Measurements from ENCODE around the gene LRFN5. TPM values are rescaled to one million over a fixed set of nuclear protein-coding genes. Genes with fewer than 3 reads are reported as not detected.

LRFN5 gene
- total and polyA plus RNA-seq, 2 donors = 0.14 to 0.90 TPM

- Histone ChIP-seq H3K27me3 (ENCODE audit: control insufficient read depth in 2 of 2, insufficient read depth in 1 of 2, low read length in 1 of 2) (no peaks in the 10 kb centered on the region), H3K9me3 (ENCODE audit: control insufficient read depth in 2 of 2, insufficient read depth in 1 of 2, low read length in 1 of 2) (no peaks in the 10 kb centered on the region), H3K36me3 (ENCODE audit: control insufficient read depth in 2 of 2, insufficient read depth in 2 of 2, low read length in 1 of 2) (no peaks in the 10 kb centered on the region), H3K4me1 (ENCODE audit: control insufficient read depth in 2 of 2, insufficient read depth in 2 of 2, low read length in 2 of 2) (no peaks in the 10 kb centered on the region), H3K4me3 (ENCODE audit: low read length in 2 of 2) (no peak overlapping the region), H3K27ac (ENCODE audit: low read depth in 1 of 2, low read length in 1 of 2) (no peak overlapping the region)
- no peak for DNase-seq (ENCODE audit: low read depth in 6 of 9, low spot score in 9 of 9)
- WGBS = 95% methylated on average over 2 of the region's 2 CpGs
Observed at GRCh38 chr14:41783403-41783802, 176.7 kb downstream of the LRFN5 start.

- Histone ChIP-seq H3K27me3 (ENCODE audit: control insufficient read depth in 2 of 2, insufficient read depth in 1 of 2, low read length in 1 of 2) (no peaks in the 10 kb centered on the region), H3K27ac (ENCODE audit: low read depth in 1 of 2, low read length in 1 of 2) (no peak overlapping the region), H3K4me3 (ENCODE audit: low read length in 2 of 2) (no peak overlapping the region), H3K36me3 (ENCODE audit: control insufficient read depth in 2 of 2, insufficient read depth in 2 of 2, low read length in 1 of 2) (no peaks in the 10 kb centered on the region), H3K9me3 (ENCODE audit: control insufficient read depth in 2 of 2, insufficient read depth in 1 of 2, low read length in 1 of 2) (no peaks in the 10 kb centered on the region), H3K4me1 (ENCODE audit: control insufficient read depth in 2 of 2, insufficient read depth in 2 of 2, low read length in 2 of 2) (no peaks in the 10 kb centered on the region)
- WGBS = 86% methylated on average over 6 of the region's 6 CpGs
- DNase-seq (ENCODE audit: low read depth in 6 of 9, low spot score in 9 of 9) = no peak
Observed at GRCh38 chr14:41785696-41786095, 179.0 kb downstream of the LRFN5 start.

- no peak for DNase-seq (ENCODE audit: low read depth in 6 of 9, low spot score in 9 of 9)
- Histone ChIP-seq H3K9me3 (ENCODE audit: control insufficient read depth in 2 of 2, insufficient read depth in 1 of 2, low read length in 1 of 2) (no peaks in the 10 kb centered on the region), H3K27ac (ENCODE audit: low read depth in 1 of 2, low read length in 1 of 2) (no peak overlapping the region), H3K4me3 (ENCODE audit: low read length in 2 of 2) (no peak overlapping the region), H3K4me1 (ENCODE audit: control insufficient read depth in 2 of 2, insufficient read depth in 2 of 2, low read length in 2 of 2) (no peaks in the 10 kb centered on the region), H3K27me3 (ENCODE audit: control insufficient read depth in 2 of 2, insufficient read depth in 1 of 2, low read length in 1 of 2) (no peaks in the 10 kb centered on the region), H3K36me3 (ENCODE audit: control insufficient read depth in 2 of 2, insufficient read depth in 2 of 2, low read length in 1 of 2) (no peaks in the 10 kb centered on the region)
- 92% methylated on average over 1 of the region's 1 CpG for WGBS
Observed at GRCh38 chr14:41799817-41800216, 193.1 kb downstream of the LRFN5 start.

- no peak overlapping the region for H3K27ac ChIP-seq (ENCODE audit: low read depth in 1 of 2, low read length in 1 of 2)
- no peak overlapping the region for H3K4me3 ChIP-seq (ENCODE audit: low read length in 2 of 2)
- DNase-seq (ENCODE audit: low read depth in 6 of 9, low spot score in 9 of 9) = no peak
- H3K27me3 ChIP-seq (ENCODE audit: control insufficient read depth in 2 of 2, insufficient read depth in 1 of 2, low read length in 1 of 2) = no peaks in the 10 kb centered on the region
- no peaks in the 10 kb centered on the region for H3K4me1 ChIP-seq (ENCODE audit: control insufficient read depth in 2 of 2, insufficient read depth in 2 of 2, low read length in 2 of 2)
- no peaks in the 10 kb centered on the region for H3K9me3 ChIP-seq (ENCODE audit: control insufficient read depth in 2 of 2, insufficient read depth in 1 of 2, low read length in 1 of 2)
- 90% methylated on average over 5 of the region's 5 CpGs for WGBS
- H3K36me3 ChIP-seq (ENCODE audit: control insufficient read depth in 2 of 2, insufficient read depth in 2 of 2, low read length in 1 of 2) = no peaks in the 10 kb centered on the region
Observed at GRCh38 chr14:41805633-41806032, 199.0 kb downstream of the LRFN5 start.

- H3K27me3 ChIP-seq (ENCODE audit: control insufficient read depth in 2 of 2, insufficient read depth in 1 of 2, low read length in 1 of 2) = no peaks in the 10 kb centered on the region
- no peaks in the 10 kb centered on the region for H3K4me1 ChIP-seq (ENCODE audit: control insufficient read depth in 2 of 2, insufficient read depth in 2 of 2, low read length in 2 of 2)
- 91% methylated on average over 5 of the region's 5 CpGs for WGBS
- no peak overlapping the region for H3K27ac ChIP-seq (ENCODE audit: low read depth in 1 of 2, low read length in 1 of 2)
- DNase-seq (ENCODE audit: low read depth in 6 of 9, low spot score in 9 of 9) = no peak
- no peaks in the 10 kb centered on the region for H3K9me3 ChIP-seq (ENCODE audit: control insufficient read depth in 2 of 2, insufficient read depth in 1 of 2, low read length in 1 of 2)
- H3K4me3 ChIP-seq (ENCODE audit: low read length in 2 of 2) = no peak overlapping the region
- H3K36me3 ChIP-seq (ENCODE audit: control insufficient read depth in 2 of 2, insufficient read depth in 2 of 2, low read length in 1 of 2) = no peaks in the 10 kb centered on the region
Observed at GRCh38 chr14:41806366-41806975, 199.8 kb downstream of the LRFN5 start.

GRCh38 chr14:41810362-41810761 lies 203.7 kb downstream of the LRFN5 start:
- Histone ChIP-seq H3K27ac (ENCODE audit: low read depth in 1 of 2, low read length in 1 of 2) (no peak overlapping the region), H3K9me3 (ENCODE audit: control insufficient read depth in 2 of 2, insufficient read depth in 1 of 2, low read length in 1 of 2) (no peaks in the 10 kb centered on the region), H3K4me3 (ENCODE audit: low read length in 2 of 2) (no peak overlapping the region), H3K27me3 (ENCODE audit: control insufficient read depth in 2 of 2, insufficient read depth in 1 of 2, low read length in 1 of 2) (no peaks in the 10 kb centered on the region), H3K36me3 (ENCODE audit: control insufficient read depth in 2 of 2, insufficient read depth in 2 of 2, low read length in 1 of 2) (no peaks in the 10 kb centered on the region), H3K4me1 (ENCODE audit: control insufficient read depth in 2 of 2, insufficient read depth in 2 of 2, low read length in 2 of 2) (no peaks in the 10 kb centered on the region)
- no peak for DNase-seq (ENCODE audit: low read depth in 6 of 9, low spot score in 9 of 9)
- 95% methylated on average over 1 of the region's 1 CpG for WGBS

GRCh38 chr14:41817626-41818025 lies 210.9 kb downstream of the LRFN5 start:
- H3K27me3 ChIP-seq (ENCODE audit: control insufficient read depth in 2 of 2, insufficient read depth in 1 of 2, low read length in 1 of 2) = no peaks in the 10 kb centered on the region
- no peak overlapping the region for H3K4me3 ChIP-seq (ENCODE audit: low read length in 2 of 2)
- WGBS = 94% methylated on average over 1 of the region's 1 CpG
- H3K9me3 ChIP-seq (ENCODE audit: control insufficient read depth in 2 of 2, insufficient read depth in 1 of 2, low read length in 1 of 2) = no peaks in the 10 kb centered on the region
- H3K36me3 ChIP-seq (ENCODE audit: control insufficient read depth in 2 of 2, insufficient read depth in 2 of 2, low read length in 1 of 2) = no peaks in the 10 kb centered on the region
- no peak overlapping the region for H3K27ac ChIP-seq (ENCODE audit: low read depth in 1 of 2, low read length in 1 of 2)
- H3K4me1 ChIP-seq (ENCODE audit: control insufficient read depth in 2 of 2, insufficient read depth in 2 of 2, low read length in 2 of 2) = no peaks in the 10 kb centered on the region
- DNase-seq (ENCODE audit: low read depth in 6 of 9, low spot score in 9 of 9) = no peak

GRCh38 chr14:41824441-41824840 lies 217.8 kb downstream of the LRFN5 start:
- H3K27me3 ChIP-seq (ENCODE audit: control insufficient read depth in 2 of 2, insufficient read depth in 1 of 2, low read length in 1 of 2) = no peaks in the 10 kb centered on the region
- H3K27ac ChIP-seq (ENCODE audit: low read depth in 1 of 2, low read length in 1 of 2) = no peak overlapping the region
- WGBS = 96% methylated on average over 2 of the region's 2 CpGs
- no peak for DNase-seq (ENCODE audit: low read depth in 6 of 9, low spot score in 9 of 9)
- no peaks in the 10 kb centered on the region for H3K4me1 ChIP-seq (ENCODE audit: control insufficient read depth in 2 of 2, insufficient read depth in 2 of 2, low read length in 2 of 2)
- H3K36me3 ChIP-seq (ENCODE audit: control insufficient read depth in 2 of 2, insufficient read depth in 2 of 2, low read length in 1 of 2) = no peaks in the 10 kb centered on the region
- no peak overlapping the region for H3K4me3 ChIP-seq (ENCODE audit: low read length in 2 of 2)
- H3K9me3 ChIP-seq (ENCODE audit: control insufficient read depth in 2 of 2, insufficient read depth in 1 of 2, low read length in 1 of 2) = no peaks in the 10 kb centered on the region

GRCh38 chr14:41825622-41826021 lies 218.9 kb downstream of the LRFN5 start:
- no peaks in the 10 kb centered on the region for H3K27me3 ChIP-seq (ENCODE audit: control insufficient read depth in 2 of 2, insufficient read depth in 1 of 2, low read length in 1 of 2)
- no peak overlapping the region for H3K4me3 ChIP-seq (ENCODE audit: low read length in 2 of 2)
- no peak for DNase-seq (ENCODE audit: low read depth in 6 of 9, low spot score in 9 of 9)
- H3K9me3 ChIP-seq (ENCODE audit: control insufficient read depth in 2 of 2, insufficient read depth in 1 of 2, low read length in 1 of 2) = no peaks in the 10 kb centered on the region
- 86% methylated on average over 1 of the region's 1 CpG for WGBS
- no peak overlapping the region for H3K27ac ChIP-seq (ENCODE audit: low read depth in 1 of 2, low read length in 1 of 2)
- no peaks in the 10 kb centered on the region for H3K36me3 ChIP-seq (ENCODE audit: control insufficient read depth in 2 of 2, insufficient read depth in 2 of 2, low read length in 1 of 2)
- H3K4me1 ChIP-seq (ENCODE audit: control insufficient read depth in 2 of 2, insufficient read depth in 2 of 2, low read length in 2 of 2) = no peaks in the 10 kb centered on the region
